Measurements from ENCODE around the gene PDLIM7. TPM values are rescaled to one million over a fixed set of nuclear protein-coding genes. Genes with fewer than 3 reads are reported as not detected.
"Not testable (repeated sequence)": the region's sequence is repeated elsewhere in the genome, so short reads cannot be mapped to it uniquely, and the experiment has no call there.

PDLIM7 gene
- total and polyA plus RNA-seq, 2 of the 8 experiments (the other 6 are each of a cell fraction or from before 2014, with no cell fraction given): 67.3 to 94.2 TPM

- 92% methylated on average over 3 of the region's 3 CpGs; no CpG with 5 or more reads in 1 of the 2 experiments for WGBS, 2 experiments (ENCODE audit: extremely low coverage in 1 of 2, insufficient coverage in 1 of 2, insufficient read length in 1 of 2, insufficient replicate concordance in 2 of 2, low coverage in 1 of 2, low lambda C conversion rate in 2 of 2, missing lambda C conversion rate in 1 of 2)
These were observed 11.7 kb downstream of the PDLIM7 start for GRCh38 chr5:177485753-177486152.

More at GRCh38 chr5:177485753-177486152, 11.7 kb downstream of the PDLIM7 start:
- H3K27ac ChIP-seq (ENCODE audit: low read depth, low read length); H3K23ac ChIP-seq (ENCODE audit: insufficient read length); H3K4me2 ChIP-seq (ENCODE audit: insufficient read depth in 1 of 2, low read depth in 2 of 2, low read length in 2 of 2); H3K27me3 ChIP-seq (replicated peaks in 1 of 4; ENCODE audit: control insufficient read depth in 3 of 4, extremely low read depth in 1 of 4, insufficient read depth in 3 of 4, low read length in 3 of 4); H2BK5ac ChIP-seq (ENCODE audit: low read depth, low read length); H2AK5ac ChIP-seq (ENCODE audit: low read depth, low read length); H2BK15ac ChIP-seq (ENCODE audit: low read length); DNase-seq (ENCODE audit: low read depth in 1 of 2, low spot score in 2 of 2); FAIRE-seq; H2BK12ac ChIP-seq (ENCODE audit: low read depth, low read length); H4K91ac ChIP-seq (replicated peaks; ENCODE audit: insufficient read length, low read length); H3K18ac ChIP-seq (ENCODE audit: extremely low read depth, low read length); H2BK120ac ChIP-seq (replicated peaks; ENCODE audit: low read depth, low read length); H3K79me2 ChIP-seq (ENCODE audit: control insufficient read depth in 1 of 2, insufficient read depth in 2 of 2, low read length in 2 of 2); H4K8ac ChIP-seq (ENCODE audit: extremely low read depth, insufficient read depth, low read length); H2BK20ac ChIP-seq (ENCODE audit: low read length); H3K4me1 ChIP-seq (replicated peaks in 1 of 4; ENCODE audit: control insufficient read depth in 3 of 4, insufficient read depth in 4 of 4, low read length in 3 of 4); H3K9me3 ChIP-seq (ENCODE audit: insufficient read depth in 2 of 2, low read depth in 1 of 2, low read length in 1 of 2); H4K5ac ChIP-seq (ENCODE audit: insufficient read length, low read depth, low read length); H3K56ac ChIP-seq (replicated peaks; ENCODE audit: insufficient read length, low read depth, low read length); H3K23me2 ChIP-seq (ENCODE audit: low read depth, low read length); H2AFZ ChIP-seq (ENCODE audit: low read length); H3K14ac ChIP-seq (ENCODE audit: insufficient read length); H3K9ac ChIP-seq (replicated peaks in 1 of 4; ENCODE audit: extremely low read depth in 1 of 4, low read depth in 3 of 4, low read length in 3 of 4); H3K4me3 ChIP-seq (ENCODE audit: extremely low read depth in 1 of 4, insufficient read depth in 2 of 4, low read depth in 3 of 4, low read length in 4 of 4); H3K4ac ChIP-seq (replicated peaks; ENCODE audit: insufficient read length, low read depth, low read length); H3K79me1 ChIP-seq (ENCODE audit: low read depth, low read length): not testable (repeated sequence)
- POLR2A ChIA-PET (ENCODE audit: partially characterized antibody): interaction anchor here (65.5 to 67.5 kb wide), 2 partner anchors 6 to 17 kb away, joined by 3349 read pairs; partner anchors contain the start of genes DBN1, DOK3, PDLIM7 and PRR7
- CTCF ChIA-PET (ENCODE audit: partially characterized antibody): interaction anchor here (0.6 to 12.7 kb wide), 6 partner anchors 7 to 655 kb away, joined by 3 to 306 read pairs (median 6); partner anchors contain the start of genes DDX41, DOK3 and PDLIM7
- Histone ChIP-seq H4K20me1 (replicated peaks in 1 of 2; ENCODE audit: control insufficient read depth in 1 of 2, insufficient read depth in 2 of 2, low read length in 2 of 2) (peaks cover 5 to 13% of the 10 kb centered on the region in 2 experiments), H3K36me3 (ENCODE audit: control insufficient read depth in 2 of 4, insufficient read depth in 4 of 4, low read length in 3 of 4) (peaks cover 24 to 63% (median 42%) of the 10 kb centered on the region in 4 experiments)

Data from H1 (cell line).